ENCODE data around the gene A1BG. TPM values are rescaled to one million over a fixed set of nuclear protein-coding genes. Genes with fewer than 3 reads are reported as not detected.
A peak's percentile ranks its signal among the peaks of the same experiment; 100 is the strongest.

The A1BG gene
- total RNA-seq, 6 experiments from 2014 or later, result 897 to 2,313 (median 1,164) TPM

GRCh38 chr19:58400316-58400915, 47.1 kb upstream of the A1BG start:
- no peak overlapping the region for H3K27ac ChIP-seq
- no peak for TF ChIP-seq POLR2A (IDR thresholded peaks at IDR 0.05)
- TF ChIP-seq CTCF (IDR thresholded peaks at IDR 0.05), result no peak
- ATAC-seq, result no peak
- H3K4me1 ChIP-seq, result peaks cover 0 to 10% (median 5%) of the 10 kb centered on the region in 4 donors
- 44% methylated on average over 14 of the region's 18 CpGs for WGBS (ENCODE audit: insufficient coverage, low coverage, low lambda C conversion rate, missing lambda C conversion rate)
- H3K36me3 ChIP-seq, result no peaks in the 10 kb centered on the region
- H3K9me3 ChIP-seq, result no peaks in the 10 kb centered on the region
- H3K4me3 ChIP-seq, result peak overlapping the region; percentile 46 to 56 (median 49)
- H3K27me3 ChIP-seq, result no peaks in the 10 kb centered on the region
- intact Hi-C loops (cut with DNase I), result no loop called here
- no peak for DNase-seq

GRCh38 chr19:58399903-58400302, 46.6 kb upstream of the A1BG start:
- no peak for TF ChIP-seq POLR2A (IDR thresholded peaks at IDR 0.05)
- no peak for TF ChIP-seq CTCF (IDR thresholded peaks at IDR 0.05)
- H3K36me3 ChIP-seq, result peaks cover 0 to 2% (median under 1%) of the 10 kb centered on the region in 4 donors
- H3K9me3 ChIP-seq, result no peaks in the 10 kb centered on the region
- DNase-seq (no peak), ATAC-seq (no peak)
- no peak overlapping the region for H3K27ac ChIP-seq
- intact Hi-C loops (cut with DNase I), result no loop called here
- H3K4me1 ChIP-seq, result peaks cover 0 to 10% (median 5%) of the 10 kb centered on the region in 4 donors
- no CpG with 5 or more reads among the region's 3 CpGs for WGBS (ENCODE audit: insufficient coverage, low coverage, low lambda C conversion rate, missing lambda C conversion rate)
- no peaks in the 10 kb centered on the region for H3K27me3 ChIP-seq
- no peak overlapping the region for H3K4me3 ChIP-seq

GRCh38 chr19:58398545-58398944, 45.3 kb upstream of the A1BG start:
- 100% methylated on average over 5 of the region's 6 CpGs for WGBS (ENCODE audit: insufficient coverage, low coverage, low lambda C conversion rate, missing lambda C conversion rate)
- TF ChIP-seq POLR2A (IDR thresholded peaks at IDR 0.05), result no peak
- DNase-seq (no peak), ATAC-seq (no peak)
- peaks cover 0 to 14% (median 9%) of the 10 kb centered on the region in 4 donors for H3K36me3 ChIP-seq
- intact Hi-C loops (cut with DNase I), result no loop called here
- H3K27ac ChIP-seq, result no peak overlapping the region
- peaks cover 0 to 10% (median 5%) of the 10 kb centered on the region in 4 donors for H3K4me1 ChIP-seq
- no peaks in the 10 kb centered on the region for H3K9me3 ChIP-seq
- H3K27me3 ChIP-seq, result no peaks in the 10 kb centered on the region
- H3K4me3 ChIP-seq, result no peak overlapping the region

- Histone ChIP-seq H3K27me3 (no peaks in the 10 kb centered on the region), H3K4me1 (peaks cover 0 to 10% (median 5%) of the 10 kb centered on the region in 4 donors), H3K4me3 (no peak overlapping the region), H3K36me3 (peaks cover 0 to 18% (median 12%) of the 10 kb centered on the region in 4 donors), H3K27ac (no peak overlapping the region), H3K9me3 (no peaks in the 10 kb centered on the region)
- DNase-seq, result no peak
- intact Hi-C loops (cut with DNase I), result no loop called here
- no peak for TF ChIP-seq POLR2A (IDR thresholded peaks at IDR 0.05)
- no peak for TF ChIP-seq CTCF (IDR thresholded peaks at IDR 0.05)
- WGBS (ENCODE audit: insufficient coverage, low coverage, low lambda C conversion rate, missing lambda C conversion rate), result 69% methylated on average over 2 of the region's 4 CpGs
- ATAC-seq, result no peak
These were observed 44.8 kb upstream of the A1BG start for GRCh38 chr19:58398087-58398486.

- H3K9me3 ChIP-seq, result no peaks in the 10 kb centered on the region
- TF ChIP-seq CTCF (IDR thresholded peaks at IDR 0.05) (no peak), POLR2A (IDR thresholded peaks at IDR 0.05) (no peak)
- DNase-seq (no peak), ATAC-seq (no peak)
- intact Hi-C loops (cut with DNase I), result no loop called here
- H3K4me3 ChIP-seq, result no peak overlapping the region
- H3K36me3 ChIP-seq, result peaks cover 0 to 23% (median 16%) of the 10 kb centered on the region in 4 donors
- WGBS (ENCODE audit: insufficient coverage, low coverage, low lambda C conversion rate, missing lambda C conversion rate), result no CpG with 5 or more reads among the region's 7 CpGs
- no peak overlapping the region for H3K27ac ChIP-seq
- H3K27me3 ChIP-seq, result no peaks in the 10 kb centered on the region
- peaks cover 0 to 10% (median 5%) of the 10 kb centered on the region in 4 donors for H3K4me1 ChIP-seq
These were observed 44.3 kb upstream of the A1BG start for GRCh38 chr19:58397533-58398037.

All from right lobe of liver (tissue), 6 donors.